ENCODE results near the gene TMTC1.

Gene TMTC1

DNA sequence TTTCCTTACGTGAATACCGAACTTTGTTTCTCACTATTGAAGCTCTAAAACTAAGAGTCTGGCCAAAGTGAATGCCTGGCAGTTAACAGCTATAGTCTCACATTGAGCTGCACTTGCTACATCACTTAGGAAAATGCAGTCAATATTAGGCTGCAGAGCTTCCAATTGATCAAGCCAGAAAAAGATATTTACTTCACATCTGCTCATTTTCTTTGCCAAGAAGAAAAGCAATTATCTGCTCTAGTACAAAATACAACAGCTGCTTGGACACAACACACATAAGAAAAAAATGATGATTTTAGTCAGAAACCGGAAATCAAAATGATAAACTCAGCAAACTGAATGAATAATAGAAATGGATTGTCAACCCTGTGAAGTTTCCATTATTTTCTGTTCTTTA is 45.4 kb downstream of the TMTC1 start:
- FAIRE-seq = no peak

DNA sequence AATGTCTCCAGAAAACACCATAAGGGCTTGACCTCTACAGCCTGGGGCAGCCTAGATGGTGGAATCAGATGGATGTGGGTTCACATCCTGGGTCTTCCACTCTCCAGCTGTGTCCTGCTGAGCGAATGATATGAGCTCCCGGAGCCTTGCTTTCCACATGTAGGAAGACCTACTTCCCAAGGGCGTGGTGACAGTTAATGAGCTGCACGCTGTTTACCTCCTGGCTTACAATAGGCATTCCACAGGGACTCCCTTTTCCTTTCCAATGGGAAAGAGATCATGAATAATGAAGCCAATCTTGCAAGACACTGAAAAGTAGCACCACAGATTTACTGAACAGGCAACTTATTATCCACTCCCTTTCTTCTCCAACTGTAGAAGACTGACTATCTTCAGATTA is 46.1 kb downstream of the TMTC1 start:
- no peak for FAIRE-seq

DNA sequence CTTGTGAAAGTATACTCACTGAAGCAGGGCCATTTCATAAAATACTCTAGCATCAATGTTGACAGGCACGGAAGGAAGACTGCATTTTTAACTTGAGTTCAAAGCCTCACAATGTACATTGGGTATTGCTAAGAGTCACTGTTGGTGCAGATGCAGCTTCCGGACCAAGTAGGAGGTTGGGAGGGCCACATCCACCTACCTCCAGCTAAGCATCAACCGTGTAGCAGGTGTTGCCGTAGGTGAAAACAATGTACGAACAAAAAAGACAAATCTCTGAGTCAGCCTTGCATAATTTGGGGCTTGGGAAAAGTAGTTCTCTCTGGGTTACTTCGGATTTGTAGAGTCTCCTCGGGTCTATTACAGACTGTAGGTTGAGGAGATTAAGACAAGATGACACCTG is 48.1 kb downstream of the TMTC1 start:
- no peak for FAIRE-seq

DNA sequence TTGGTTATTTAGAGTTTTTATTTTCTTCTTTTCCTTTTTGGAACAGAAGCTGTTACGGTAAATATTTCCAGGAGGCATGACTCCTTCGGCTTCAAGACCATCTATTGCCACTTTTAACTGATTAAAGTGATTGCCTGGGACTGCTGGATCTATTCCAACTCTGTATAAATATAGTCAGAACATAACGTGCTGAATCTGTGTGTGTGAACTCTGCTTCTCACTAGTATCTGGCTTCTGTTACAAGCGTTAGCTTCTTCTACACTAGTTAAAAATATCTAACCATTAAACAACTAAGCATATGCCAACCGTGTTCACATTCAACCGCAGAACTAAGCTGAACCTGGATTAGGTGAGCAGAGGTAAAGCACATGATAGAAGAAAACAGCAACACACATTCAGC is 49.0 kb downstream of the TMTC1 start:
- FAIRE-seq = no peak

DNA sequence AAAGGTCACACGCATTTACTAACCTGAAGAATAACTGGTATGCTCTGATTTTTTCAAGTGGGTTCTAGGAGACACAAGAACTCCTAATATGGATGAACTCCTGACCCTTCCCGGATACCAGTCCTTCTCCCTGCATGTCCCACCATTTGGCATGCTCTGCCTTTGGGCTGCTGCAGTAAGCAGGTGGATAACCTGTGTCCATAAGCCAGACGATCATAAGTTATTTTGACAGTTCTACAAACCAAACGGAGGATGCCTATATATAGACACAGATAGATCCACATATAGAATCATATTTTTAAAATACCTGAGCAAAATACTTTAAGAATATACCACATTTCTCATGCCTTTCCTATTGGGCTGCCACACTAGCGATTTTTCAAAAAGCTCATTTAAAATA is 49.4 kb downstream of the TMTC1 start:
- no peak for FAIRE-seq

DNA sequence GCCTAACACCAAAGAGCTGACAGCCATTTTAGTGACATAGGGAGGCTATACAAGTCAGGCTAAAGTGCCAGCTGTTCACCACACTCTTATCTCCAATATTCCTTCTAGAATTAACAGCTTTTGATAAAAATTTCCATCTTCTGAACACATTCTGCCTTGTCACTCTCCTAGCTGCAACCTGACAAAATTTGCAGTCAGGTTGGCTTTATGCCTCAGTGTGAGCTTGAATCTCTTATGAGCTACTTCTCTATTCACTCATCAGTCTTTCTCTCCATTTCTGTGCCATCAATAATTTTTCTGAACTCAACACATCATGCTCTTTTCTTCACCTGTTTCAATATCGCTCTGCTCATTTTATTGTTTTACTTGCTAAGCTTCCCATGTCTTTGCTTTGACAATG is 50.2 kb downstream of the TMTC1 start:
- FAIRE-seq = no peak

DNA sequence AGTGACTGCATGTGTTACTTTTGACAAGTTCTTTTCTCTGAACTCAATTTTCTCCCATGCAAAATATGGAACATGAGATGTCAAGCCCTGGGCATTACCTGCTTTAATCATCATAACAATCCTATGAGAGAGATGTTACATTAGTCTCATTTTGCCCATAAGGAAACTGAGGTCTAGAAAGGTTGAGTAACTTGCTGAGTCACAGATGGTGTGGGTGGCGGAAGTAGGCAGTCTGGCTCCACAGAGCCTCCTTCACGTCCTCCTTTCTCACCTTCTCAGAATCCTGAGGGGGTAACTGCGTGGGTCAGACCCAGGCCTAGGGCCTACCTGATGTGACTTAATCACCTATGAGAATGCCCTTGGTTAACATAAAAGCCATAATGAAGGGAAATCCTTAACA is 50.7 kb downstream of the TMTC1 start:
- no peak for FAIRE-seq

DNA sequence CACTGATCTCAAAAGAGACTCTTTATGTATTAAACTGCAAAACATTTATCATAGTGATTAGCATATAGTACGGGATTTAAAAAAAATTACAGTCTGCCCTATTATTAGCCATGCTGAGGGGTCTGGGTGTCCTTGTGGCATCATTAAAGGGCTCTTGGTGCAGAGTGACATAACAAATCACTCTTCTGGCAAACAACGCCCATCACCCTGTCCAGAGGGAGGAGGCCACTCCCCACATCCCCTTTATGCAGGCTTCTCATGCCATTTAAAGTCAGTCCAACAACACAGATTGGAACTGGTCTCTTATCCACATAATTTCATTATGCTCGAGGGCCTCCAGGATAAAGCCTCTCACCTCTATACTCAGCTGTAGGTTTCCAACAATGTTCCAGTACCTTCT is 51.1 kb downstream of the TMTC1 start:
- FAIRE-seq = no peak

DNA sequence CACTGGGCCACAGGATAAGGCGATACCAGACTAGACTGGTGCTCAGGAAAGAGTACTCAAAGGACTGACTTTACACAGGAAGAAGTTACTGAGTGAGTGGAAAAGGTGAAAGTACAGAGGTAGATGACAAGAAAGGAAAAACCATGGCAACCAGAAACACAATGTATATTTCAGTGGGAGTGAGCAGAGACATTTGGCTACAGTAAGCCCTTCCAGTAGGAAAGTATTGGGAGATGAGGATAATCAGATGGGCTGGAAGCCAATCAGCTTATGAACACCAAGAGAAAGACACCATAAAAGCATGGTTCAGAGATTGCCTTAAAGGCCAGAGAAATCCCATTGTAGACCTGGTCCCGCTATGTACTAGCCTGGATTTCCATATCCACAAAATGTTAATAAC is 51.6 kb downstream of the TMTC1 start:
- FAIRE-seq = no peak

DNA sequence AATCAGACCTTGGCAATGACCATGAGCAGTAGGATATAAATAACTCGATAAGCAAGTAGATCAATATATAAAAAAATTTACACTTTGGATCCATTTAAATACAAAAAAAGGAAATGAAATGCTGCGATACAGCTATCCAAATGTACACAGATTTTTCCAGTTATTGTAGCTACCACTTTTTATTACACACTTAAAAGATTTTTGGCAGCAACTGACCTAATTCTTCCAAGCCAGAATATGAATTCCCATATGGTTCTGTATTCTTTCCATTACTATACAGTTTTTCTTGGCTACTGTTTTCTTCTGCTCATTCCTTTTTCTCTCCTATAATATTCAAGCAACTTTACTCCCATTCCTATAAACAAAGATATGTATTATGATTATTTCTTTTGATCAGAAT is 52.2 kb downstream of the TMTC1 start:
- no peak for FAIRE-seq

DNA sequence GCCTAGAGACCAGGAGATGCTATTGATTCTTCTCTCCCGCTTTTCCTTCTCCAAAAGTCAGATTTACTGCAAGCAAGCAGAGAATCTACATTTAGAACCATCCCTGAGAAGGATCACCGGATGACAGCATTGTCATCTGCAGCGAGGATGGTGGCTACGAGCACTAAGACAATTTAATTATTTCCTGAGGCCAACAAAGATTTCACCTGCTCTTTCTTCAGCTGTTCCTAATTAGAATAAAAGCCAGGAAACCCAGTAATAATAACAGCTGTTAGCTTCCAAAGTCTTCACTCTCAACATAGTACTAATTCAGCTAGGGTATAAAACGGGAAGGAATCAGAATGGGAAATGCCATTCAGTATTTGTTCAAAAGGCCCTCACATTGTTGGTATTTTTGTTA is 53.3 kb downstream of the TMTC1 start:
- no peak for FAIRE-seq

DNA sequence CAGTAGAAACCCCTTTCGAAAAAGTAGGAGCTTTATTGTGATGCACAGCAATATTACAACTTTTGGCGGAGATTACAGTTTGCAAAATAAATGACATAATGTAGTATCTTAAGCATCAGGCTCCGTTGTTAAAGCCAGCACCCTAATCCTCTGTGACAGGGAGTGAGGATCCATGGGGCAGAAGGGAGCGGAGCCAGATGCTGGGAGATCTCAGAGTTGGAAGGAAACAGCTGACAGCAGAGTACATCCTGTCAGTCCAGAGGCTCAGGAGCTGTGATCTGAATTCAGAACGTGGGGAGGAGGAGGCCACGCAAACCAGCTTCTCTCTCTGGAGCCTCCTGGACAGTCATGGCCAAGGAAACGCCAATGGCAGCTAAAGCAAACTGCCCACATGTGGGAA is 55.7 kb downstream of the TMTC1 start:
- FAIRE-seq = no peak

DNA sequence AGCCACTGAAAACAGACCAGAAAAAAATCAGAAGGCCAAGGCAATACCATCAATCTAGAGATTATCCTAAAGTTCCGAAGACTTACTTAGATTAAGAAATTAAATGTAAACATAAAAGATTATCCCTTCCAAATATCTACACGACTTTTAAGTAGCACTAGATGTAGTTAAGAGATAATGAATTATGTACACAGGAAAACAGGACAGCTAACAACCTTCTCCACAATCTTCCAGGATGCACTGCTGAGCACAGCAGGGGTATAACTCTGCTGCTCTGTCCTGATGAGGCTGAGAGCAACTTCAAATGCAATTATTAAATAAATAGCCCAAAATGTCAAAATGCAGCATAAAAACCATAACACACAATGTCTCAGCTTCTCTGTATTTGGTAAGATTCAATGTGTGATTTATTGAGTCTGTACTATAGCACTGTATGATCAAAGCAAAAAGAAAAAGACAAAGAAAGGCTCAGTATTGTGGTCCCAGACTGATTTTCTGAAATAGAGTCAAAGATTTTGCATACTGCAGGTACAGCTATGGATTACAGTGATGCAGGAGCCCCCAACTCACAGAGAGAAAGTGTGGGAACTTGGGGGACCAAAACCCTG is 56.9 kb downstream of the TMTC1 start:
- no peak for FAIRE-seq

DNA sequence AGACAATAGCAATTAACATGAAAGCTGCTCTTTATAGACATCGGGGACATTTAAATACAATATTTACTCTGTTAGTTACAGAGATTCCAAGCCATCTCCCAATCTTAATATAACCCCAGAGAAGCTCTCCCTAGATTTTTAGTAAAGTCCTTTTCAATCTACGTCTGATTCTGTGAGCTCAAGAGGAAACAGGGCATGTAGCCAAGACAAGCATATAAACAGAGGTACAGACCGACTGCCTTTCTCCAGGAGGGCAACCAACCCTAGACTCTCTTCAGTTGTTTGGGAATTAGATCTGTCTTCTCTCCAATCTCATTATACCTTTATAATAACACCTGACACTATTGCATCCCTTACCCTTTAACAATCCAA is 57.4 kb downstream of the TMTC1 start:
- FAIRE-seq = no peak

DNA sequence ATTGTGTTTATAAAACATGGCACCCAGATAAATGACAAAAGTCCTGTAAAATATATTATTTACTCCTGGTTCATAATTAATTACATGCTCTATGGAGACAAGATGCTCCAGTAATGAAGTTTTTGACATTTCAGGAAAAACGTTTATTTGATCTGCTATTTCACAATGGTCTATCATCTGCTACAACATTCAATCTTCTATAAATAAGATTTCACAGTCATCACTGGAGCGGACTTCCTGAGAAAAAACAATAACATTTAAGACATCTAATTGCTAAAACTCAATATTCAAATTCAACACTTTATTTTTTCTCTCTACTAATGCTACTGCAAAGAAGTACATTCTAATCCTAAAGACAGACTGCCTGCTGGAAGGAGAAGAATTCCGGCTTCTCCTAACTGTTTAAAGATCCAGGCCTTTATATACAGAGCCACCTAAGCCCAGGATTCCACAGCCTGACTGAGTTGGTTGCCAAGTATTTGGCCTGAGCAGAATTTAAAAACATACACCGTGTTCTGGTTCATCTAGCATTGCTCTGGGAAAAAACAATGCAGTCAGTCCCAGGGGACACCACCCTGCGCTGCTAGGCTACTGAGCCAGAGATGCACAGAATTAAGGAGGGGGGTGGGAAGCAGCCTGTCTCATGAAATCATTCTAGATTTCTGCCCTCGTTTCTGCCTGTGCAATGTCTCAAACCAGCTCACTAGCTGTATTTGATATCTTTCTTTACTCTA is 58.0 kb downstream of the TMTC1 start:
- no peak for FAIRE-seq

DNA sequence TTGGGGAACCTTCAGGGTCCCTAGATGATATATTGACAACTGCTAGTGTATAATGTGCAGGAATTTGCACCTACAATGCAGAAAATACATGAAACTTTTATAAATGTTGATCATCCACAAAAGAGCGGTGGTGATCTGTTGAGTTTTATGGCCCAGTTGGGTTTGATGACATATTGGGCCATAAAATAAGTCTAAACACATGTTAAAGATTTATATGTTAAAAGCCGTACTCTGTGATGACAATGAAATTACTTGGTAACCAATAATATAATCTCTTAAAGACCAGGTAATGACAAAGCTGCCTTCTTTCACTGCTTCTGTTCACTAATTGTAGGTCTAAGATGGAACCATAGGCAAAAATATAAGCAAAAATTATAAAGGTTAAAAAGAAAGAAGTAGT is 61.6 kb downstream of the TMTC1 start:
- no peak for FAIRE-seq

DNA sequence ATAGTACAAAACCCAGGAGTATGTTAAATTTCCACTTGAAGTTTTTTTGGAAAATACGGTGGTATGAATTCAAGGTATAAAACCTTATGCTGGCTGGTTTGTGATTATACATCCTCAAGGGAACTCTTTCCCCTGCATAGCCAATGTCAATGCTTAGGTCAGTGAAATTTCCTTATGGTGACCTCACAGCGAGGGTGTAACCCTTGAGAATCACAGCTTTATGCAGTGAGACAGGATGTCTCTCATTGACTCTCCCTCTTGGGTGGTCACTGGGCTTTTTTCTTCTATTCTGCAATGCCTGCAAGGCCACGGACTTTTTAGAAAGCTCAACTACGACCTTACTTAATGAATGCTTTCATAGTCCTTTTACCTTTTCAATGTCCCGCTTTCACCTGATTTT is 64.4 kb downstream of the TMTC1 start:
- no peak for FAIRE-seq

DNA sequence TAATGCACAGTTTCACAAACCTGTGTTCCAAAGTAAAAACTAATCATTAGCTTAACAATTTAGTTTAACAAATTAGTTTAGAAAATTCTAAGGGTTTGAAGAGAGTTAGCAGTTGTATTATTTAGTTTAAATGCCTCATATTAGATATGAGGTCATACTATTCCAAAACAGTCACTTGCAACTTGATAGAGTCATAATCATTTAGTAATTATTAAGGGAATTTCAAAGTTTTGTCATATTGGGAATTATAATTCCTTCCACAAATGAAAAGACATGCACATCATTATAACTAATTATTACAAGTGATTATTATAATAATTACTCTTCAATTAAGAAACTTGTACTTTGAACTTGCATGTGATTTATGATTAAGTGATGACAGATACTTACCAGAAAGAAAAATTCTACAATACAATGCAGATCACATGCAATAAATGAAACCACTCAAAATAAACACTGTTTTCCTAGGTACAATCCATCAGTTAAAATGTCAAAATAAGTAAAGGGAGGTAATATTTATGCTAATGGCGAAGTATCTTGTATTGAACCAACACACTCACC is 66.1 kb downstream of the TMTC1 start:
- no peak for FAIRE-seq

DNA sequence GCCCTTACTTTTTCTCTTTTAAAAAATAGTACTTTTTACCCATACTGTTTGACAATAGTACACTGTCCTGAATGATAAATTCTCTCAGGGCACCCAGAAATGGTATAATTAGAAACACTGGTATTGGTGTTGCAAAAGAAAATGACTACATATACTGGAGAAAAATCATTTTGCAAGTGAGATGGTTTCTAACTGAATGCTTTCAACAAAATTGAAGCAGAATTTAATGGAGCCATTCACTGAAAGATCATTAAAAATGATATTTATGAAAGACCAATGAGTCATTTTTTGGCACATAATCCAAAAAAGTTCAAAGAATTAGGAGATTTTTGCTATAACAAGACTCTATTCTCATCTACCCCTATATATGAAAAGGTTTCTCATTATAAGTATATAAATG is 68.8 kb downstream of the TMTC1 start:
- no peak for FAIRE-seq

DNA sequence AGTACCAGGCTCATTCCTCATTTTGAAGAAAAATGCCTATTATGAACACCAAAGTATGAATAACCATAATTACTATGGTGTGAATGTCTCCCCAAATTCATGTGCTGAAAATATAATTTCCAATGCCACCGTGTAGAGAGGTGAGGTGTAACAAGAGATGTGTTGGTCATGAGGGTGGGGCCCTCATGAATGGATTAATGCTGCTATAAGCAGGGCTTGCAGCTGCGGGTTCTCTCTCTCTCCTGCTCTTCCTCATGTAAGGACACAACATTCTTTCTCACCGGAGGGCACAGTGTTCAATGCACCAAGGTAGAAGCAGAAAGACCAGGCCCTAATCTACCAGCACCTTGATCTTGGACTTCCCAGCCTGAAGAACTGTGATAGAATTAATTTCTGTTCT is 70.0 kb downstream of the TMTC1 start:
- no peak for FAIRE-seq

DNA sequence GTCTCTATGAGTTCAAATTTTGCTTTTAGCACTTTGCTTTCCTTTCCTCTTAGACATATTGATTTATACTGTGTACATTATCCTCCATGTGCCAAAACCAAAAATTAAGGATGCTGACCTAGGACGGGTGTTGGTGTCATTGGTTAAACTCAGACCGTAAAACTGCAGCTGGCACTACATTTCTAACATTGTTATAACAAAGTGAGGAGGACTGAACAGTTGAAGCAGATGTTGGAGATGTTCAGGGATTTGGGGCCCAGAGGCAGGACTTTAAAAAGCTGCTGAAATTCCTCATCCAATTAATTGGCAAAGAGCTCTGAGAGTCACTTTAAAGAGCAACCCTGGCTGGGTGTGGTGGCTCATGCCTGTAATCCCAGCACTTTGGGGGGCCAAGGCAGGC is 72.4 kb downstream of the TMTC1 start:
- FAIRE-seq = no peak

DNA sequence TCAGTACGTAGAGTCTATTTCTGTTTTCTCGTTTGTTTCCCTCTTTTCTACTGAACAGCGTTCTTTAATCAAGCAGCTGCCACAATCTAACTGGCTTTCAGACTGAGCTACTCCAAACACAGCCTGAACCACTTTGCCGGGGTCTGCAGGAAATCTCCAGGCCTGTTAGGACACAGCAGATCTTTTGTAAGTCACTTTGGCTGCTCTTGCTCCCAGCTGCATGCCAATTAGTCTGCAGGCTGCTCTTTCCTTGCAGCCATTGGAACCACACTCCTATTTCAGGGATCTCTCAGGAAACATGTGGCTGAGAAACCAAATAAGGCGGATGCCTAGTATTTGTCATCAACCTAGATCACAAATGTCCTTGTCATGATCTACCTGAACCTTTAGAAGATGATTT is 73.6 kb downstream of the TMTC1 start:
- no peak for FAIRE-seq

DNA sequence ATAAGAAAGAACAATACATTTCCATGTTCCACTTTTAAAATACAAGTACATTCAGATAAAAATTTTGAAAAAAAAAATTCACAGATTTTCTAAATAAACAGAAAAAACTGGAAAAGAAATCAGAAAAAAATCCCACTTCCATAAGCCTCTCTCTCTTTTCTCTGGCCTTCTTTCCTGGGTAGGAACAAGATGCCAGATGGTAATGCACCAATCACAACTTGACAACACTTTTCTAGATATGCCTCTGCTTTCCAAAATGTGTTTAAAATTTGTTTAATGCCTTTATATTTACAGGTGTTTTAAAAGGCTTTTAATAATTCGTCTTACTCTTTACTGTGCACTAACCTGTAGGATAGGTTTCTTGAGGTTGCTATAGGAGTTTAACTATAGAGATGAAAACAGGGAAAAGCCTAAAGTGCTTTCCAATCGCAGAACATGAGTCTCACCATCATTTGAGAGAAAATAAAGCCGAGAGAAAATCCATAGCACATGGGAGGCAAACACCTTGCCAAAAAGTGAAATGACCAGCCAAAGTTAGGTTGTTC is 74.2 kb downstream of the TMTC1 start:
- FAIRE-seq = no peak

DNA sequence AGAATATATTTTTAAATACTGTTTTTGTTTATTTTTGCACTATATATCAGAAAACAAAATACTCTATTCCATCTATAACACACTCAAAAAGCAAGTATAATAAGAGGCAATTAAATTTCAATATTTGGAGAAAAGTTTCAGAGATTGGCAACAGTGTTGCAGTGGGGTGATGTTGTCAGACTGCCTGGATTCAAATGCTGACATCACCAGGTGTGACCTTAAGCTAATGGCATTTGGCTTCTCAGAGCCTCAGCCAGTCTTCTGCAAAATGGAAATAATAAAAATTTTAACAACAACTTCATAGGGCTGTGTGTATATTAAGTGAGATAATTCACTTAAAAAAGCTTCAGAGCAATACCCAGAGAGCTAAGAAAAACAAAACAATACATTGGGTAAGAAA is 74.7 kb downstream of the TMTC1 start:
- no peak for FAIRE-seq

DNA sequence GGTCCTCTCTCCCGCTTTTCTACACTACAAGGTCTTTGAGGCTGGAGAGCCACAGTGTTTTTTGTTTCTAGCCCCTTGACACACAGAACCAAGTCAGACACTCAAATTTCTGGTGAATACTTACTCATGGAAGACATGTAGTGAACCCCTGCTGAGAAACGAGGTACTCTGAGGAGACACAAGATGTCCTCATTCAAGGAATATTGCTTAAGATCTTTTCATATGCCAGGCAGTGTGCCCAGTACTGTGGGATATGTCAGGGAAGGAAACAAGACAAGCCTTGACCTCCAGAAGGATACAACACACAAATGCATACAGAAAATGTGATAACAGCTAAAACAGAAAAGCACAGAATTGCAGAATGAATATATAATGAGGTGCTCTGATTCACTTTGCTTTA is 75.9 kb downstream of the TMTC1 start:
- FAIRE-seq = no peak
